Thymus (tissue), 11 donors: ENCODE results near the gene HM13. TPM values are rescaled to one million over a fixed set of nuclear protein-coding genes. Genes with fewer than 3 reads are reported as not detected.
"Not testable (repeated sequence)": the region's sequence is repeated elsewhere in the genome, so short reads cannot be mapped to it uniquely, and the experiment has no call there.

Source experiments
- DNase-seq, 9 donors: peaks; one replicate each; pipeline ENCODE4 v3.0.0-alpha.2; 2013; ENCODE audit warnings: low spot score in 9 of 9, low read depth in 6 of 9, missing footprints in 1 of 9
- H3K27ac ChIP-seq, 2 donors: one replicate each; pipeline ENCODE4 v1.5.1; 2013; ENCODE audit warnings: control low read depth in 1 of 2, low read depth in 1 of 2, low read length in 1 of 2, mild to moderate bottlenecking in 1 of 2, moderate library complexity in 1 of 2
- H3K27me3 ChIP-seq, 2 donors: one replicate each; pipeline ENCODE4 v1.5.1; 2013; ENCODE audit warnings: low read length in 1 of 2; ENCODE audit not compliant: control insufficient read depth in 2 of 2, insufficient read depth in 1 of 2
- H3K36me3 ChIP-seq, 2 donors: one replicate each; pipeline ENCODE4 v1.5.1; 2013; ENCODE audit warnings: low read length in 1 of 2, mild to moderate bottlenecking in 1 of 2, moderate library complexity in 1 of 2; ENCODE audit not compliant: control insufficient read depth in 2 of 2, insufficient read depth in 2 of 2
- H3K4me1 ChIP-seq, 2 donors: one replicate each; pipeline ENCODE4 v1.5.1; 2013; ENCODE audit warnings: low read length in 2 of 2; ENCODE audit not compliant: control insufficient read depth in 2 of 2, insufficient read depth in 2 of 2
- H3K4me3 ChIP-seq, 2 donors: one replicate each; pipeline ENCODE4 v1.5.1; 2013; ENCODE audit warnings: low read length in 2 of 2, control low read depth in 1 of 2, mild to moderate bottlenecking in 1 of 2
- H3K9me3 ChIP-seq, 2 donors: one replicate each; pipeline ENCODE4 v1.5.1; 2013; ENCODE audit warnings: low read length in 1 of 2, mild to moderate bottlenecking in 1 of 2; ENCODE audit not compliant: control insufficient read depth in 2 of 2, insufficient read depth in 1 of 2
- WGBS: extraction: QIAGEN DNeasy Blood & Tissue Kit; methylation state at CpG from one replicate; pipeline ENCODE4 v1.1.7; 2013; 5-methylcytosine and 5-hydroxymethylcytosine counted together
- polyA plus RNA-seq: library from polyadenylated mRNA; stranded (reverse); fragments of 200-250 nt; gene quantifications from one replicate; pipeline ENCODE4 v1.2.3, GENCODE V29; 2013
- total RNA-seq: library from RNA; stranded (reverse); fragments of 120-200 nt; gene quantifications from one replicate; pipeline ENCODE4 v1.2.4, GENCODE V29; 2013
- donor health status: healthy.

Gene HM13
- total and polyA plus RNA-seq, 2 donors = 23.9 to 87.5 TPM

DNA sequence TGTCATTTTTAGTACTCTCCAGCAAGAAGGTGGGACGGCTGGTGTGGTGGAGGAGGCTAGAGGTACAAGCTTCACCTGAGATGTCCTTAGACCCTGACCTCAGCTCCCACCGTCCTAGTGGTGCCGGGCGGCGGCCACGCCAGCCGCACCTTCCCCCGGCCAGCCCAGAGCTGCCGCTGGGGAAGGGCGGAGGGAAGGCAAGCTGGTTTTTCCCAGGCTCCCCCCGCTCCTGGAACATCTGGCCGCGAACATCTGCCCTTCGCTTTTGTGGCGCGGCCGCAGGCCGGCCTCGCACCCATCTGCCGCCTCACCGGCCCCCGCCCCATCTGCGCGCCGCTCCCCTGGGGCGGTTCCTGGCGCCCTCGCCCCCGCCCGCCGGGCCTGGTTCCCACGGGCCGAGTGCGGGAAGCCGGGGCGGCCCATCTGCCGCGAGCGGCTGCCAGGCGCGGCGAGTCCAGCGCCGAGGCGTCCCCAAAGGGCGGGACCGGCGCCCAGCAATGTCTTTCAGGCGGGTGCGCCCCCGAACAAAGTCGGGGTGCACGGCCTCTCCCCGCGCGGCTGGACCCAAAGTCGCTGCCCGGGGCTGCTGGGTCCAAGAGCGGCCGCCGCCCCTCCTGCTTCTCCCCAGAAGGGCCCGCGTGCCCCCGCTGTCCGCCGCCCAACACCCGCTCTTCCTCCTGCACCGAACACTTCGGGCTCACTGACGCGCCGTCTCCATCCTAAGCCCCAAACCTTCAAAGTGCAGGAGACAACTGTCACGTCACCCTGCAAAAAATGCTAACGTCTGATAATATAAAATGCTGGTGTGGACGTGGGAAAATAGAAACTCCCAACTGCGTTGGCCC, 73.5 kb downstream of the HM13 start:
- Histone ChIP-seq H3K27ac (no peak overlapping the region), H3K27me3 (peaks cover 0 to 18% of the 10 kb centered on the region in 2 donors), H3K9me3 (no peaks in the 10 kb centered on the region), H3K36me3 (no peaks in the 10 kb centered on the region), H3K4me1 (peaks cover 7 to 10% of the 10 kb centered on the region in 2 donors), H3K4me3 (peak overlapping the region; percentile 4 to 51)
- peak in 1 of 9 donors; percentile 43 for DNase-seq
- 3% methylated on average over 76 of the region's 76 CpGs for WGBS

DNA sequence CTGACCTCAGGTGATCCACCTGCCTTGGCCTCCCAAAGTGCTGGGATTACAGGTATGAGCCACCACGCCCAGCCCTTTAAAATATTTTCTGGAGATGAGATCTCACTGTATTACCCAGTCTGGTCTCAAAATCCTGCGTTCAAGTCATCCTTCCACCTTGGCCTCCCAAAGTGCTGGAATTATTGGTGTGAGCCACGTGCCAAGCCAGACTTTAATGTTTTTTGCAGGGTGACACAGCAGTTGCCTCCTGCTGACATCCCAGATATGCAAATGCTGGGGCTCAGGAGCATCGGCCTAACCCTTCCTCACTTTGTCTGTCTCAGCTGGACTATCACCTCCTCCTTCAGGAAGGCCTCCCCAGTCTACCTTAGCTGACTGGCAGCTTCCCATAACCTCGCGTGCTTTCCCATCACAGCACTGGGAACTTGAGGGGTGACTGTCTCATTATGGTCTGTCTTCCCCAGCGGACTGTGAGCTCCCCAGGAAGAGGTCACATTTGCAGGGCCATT, 76.5 kb downstream of the HM13 start:
- no peaks in the 10 kb centered on the region for H3K36me3 ChIP-seq
- no peak overlapping the region for H3K4me3 ChIP-seq
- H3K4me1 ChIP-seq = peaks cover 7 to 14% of the 10 kb centered on the region in 2 donors
- DNase-seq = no peak
- no peak overlapping the region for H3K27ac ChIP-seq
- no peaks in the 10 kb centered on the region for H3K9me3 ChIP-seq
- 96% methylated on average over 7 of the region's 7 CpGs for WGBS
- peaks cover 0 to 18% of the 10 kb centered on the region in 2 donors for H3K27me3 ChIP-seq

DNA sequence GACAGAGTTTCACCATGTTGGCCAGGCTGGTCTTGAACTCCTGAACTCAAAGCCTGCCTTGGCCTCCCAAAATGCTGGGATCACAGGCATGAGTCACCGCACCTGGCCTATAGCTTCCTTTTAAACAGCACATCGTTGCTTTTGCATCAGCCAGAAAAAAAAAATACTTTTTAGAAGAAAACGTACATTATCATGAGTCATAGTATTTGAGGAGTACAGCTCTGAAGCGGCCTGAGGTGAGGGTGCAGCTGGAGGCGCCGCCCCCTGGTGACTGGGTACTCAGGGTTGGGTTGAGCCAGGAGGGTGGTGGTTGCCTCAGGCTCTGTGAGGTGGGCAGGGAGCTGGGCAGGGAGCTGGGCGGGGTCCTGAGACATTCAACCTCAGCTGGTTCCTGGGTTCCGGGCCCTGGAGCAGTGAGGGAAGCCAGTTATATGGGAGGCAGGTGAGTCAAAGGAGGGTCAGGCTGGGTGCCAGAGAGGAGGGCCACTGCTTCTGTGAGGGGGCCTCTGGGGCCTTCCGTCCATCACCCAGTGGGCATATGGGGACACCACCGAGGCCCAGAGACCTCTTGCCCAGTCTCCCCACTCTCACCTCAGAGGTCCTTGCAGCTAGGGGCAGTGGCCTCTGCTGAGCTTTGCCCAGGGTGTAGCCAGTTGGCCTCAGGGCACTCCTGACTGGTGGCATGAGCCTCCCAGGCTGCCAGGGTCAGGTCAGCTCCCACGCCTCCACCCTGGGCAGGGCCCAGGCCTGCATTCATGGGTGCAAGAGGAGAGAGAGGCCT, 79.2 kb downstream of the HM13 start:
- 89% methylated on average over 11 of the region's 11 CpGs for WGBS
- DNase-seq = no peak
- Histone ChIP-seq H3K36me3 (no peaks in the 10 kb centered on the region), H3K27ac (no peak overlapping the region), H3K27me3 (peaks cover 0 to 4% of the 10 kb centered on the region in 2 donors), H3K4me3 (no peak overlapping the region), H3K4me1 (peaks cover 0 to 8% of the 10 kb centered on the region in 2 donors), H3K9me3 (no peaks in the 10 kb centered on the region)

DNA sequence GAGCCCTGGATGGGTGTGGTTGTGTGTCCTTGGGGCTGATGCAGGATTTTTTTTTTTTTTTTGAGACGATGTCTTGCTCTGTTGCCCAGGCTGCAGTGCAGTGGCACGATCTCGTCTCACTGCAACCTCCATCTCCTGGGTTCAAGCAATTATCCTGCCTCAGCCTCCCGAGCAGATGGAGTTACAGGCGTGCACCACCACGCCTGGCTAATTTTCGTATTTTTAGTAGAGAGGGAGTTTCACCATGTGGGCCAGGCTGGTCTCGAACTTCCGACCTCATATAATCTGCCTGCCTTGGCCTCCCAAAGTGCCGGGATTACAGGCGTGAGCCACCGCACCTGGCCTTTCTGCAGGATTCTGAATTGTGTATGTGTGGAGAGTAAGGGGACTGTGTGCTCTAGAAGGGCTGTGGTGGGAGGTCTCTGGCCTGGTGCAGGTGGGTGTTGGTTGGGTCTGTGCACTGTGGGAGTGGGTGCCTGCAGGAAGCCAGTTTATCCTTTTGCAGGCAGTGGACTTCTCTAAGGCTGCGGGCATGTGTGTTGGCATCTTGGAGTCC, 79.8 kb downstream of the HM13 start:
- WGBS = 97% methylated on average over 13 of the region's 13 CpGs
- H3K27ac ChIP-seq = no peak overlapping the region
- H3K9me3 ChIP-seq = no peaks in the 10 kb centered on the region
- H3K4me1 ChIP-seq = peaks cover 0 to 8% of the 10 kb centered on the region in 2 donors
- no peak overlapping the region for H3K4me3 ChIP-seq
- no peaks in the 10 kb centered on the region for H3K27me3 ChIP-seq
- no peaks in the 10 kb centered on the region for H3K36me3 ChIP-seq
- no peak for DNase-seq

DNA sequence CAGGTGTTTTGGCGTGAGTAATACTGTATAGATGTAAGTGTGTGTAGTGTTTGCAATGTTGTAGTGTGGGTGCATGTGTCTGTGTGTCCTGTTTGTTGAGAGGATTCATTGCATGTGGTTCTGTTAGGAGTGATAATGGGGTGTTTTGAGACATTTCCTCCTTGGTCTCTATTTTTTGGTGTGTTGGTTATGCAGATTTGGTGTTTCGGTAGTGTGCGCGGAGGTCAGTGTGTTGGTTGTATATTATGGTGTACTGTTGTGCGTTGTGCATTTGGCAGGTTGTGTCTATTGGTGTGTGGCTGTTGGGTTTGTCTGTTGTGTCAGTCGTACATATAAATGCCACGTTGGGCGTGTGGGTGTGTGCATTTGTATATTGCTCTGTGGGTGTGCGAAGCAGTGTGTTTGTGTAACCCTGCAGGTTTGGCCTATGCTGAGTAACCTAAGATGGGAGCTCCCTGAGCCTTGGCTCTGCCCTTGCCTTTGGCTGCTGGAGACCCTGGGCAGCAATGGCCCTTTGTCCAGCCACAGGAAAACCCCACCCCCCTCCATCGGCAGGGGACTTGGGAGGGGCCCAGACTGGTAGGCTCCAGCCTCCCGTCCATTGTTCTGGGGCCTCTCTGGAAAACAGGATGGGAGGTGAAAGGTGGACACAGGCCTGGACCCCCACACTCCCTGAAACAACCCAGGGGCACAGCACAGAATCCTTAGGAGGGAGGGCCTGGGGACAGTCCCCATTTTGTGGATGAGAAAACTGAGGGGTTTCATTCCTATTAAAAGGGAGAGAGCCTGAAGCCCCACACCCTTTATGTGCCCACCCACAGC, 80.5 kb downstream of the HM13 start:
- H3K9me3 ChIP-seq = no peaks in the 10 kb centered on the region
- H3K36me3 ChIP-seq = no peaks in the 10 kb centered on the region
- H3K27me3 ChIP-seq = no peaks in the 10 kb centered on the region
- no peak for DNase-seq
- peaks cover 0 to 8% of the 10 kb centered on the region in 2 donors for H3K4me1 ChIP-seq
- 98% methylated on average over 11 of the region's 11 CpGs for WGBS
- H3K4me3 ChIP-seq = no peak overlapping the region
- no peak overlapping the region for H3K27ac ChIP-seq

DNA sequence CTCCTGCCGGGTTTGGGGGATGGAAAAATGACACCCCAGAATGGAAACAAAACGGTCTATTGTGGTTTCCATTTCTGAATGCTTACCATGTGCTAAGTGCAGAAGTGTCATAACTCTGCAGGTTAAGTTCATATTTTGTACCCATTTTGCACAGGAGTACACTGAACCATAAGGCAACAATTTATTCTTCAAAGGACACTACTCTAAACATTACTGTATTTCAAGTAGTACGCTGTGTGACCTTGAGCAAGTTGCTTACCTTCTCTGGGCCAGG, 81.1 kb downstream of the HM13 start:
- no peaks in the 10 kb centered on the region for H3K36me3 ChIP-seq
- H3K4me1 ChIP-seq = peaks cover 0 to 8% of the 10 kb centered on the region in 2 donors
- no peaks in the 10 kb centered on the region for H3K27me3 ChIP-seq
- DNase-seq = no peak
- H3K9me3 ChIP-seq = no peaks in the 10 kb centered on the region
- WGBS = 88% methylated on average over 3 of the region's 3 CpGs
- H3K27ac ChIP-seq = no peak overlapping the region
- no peak overlapping the region for H3K4me3 ChIP-seq

DNA sequence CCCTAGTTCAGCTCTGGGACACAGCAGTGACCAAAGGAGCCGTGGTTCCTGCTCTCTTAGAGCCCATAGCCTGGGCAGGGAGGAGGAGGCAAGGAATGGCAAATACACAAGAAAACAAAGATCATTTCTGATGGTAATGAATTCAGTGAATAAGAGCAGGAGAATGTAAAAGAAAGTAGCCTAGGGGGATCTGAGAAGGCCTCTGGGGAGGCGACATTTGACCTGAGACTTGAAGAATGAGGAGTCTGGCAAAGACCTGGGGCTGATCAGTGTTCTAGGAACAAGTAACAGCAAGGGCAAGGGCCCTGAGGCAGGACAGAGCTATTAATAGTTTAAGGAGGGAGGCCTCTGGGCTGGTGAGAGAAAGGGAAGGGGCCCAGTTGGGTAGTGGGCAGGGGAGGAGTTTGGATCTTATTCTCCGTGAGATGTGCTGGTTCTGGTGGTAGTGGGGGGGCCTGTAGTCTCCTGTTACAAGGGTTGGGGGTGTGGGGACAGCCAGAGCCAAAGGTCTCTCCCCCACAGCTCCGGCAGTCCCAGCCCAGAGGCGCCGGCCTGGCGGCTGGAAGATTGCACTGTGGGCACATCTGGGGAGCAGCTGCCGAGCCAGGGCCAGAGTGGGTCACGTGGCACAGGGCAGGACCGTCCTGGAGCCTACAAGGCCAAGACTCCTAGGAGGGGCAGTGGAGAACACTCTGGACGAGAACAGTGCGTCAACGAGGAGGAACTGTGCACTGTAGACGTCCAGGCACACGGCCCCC, 81.6 kb downstream of the HM13 start:
- Histone ChIP-seq H3K27ac (no peak overlapping the region), H3K9me3 (no peaks in the 10 kb centered on the region), H3K4me1 (peaks cover 0 to 8% of the 10 kb centered on the region in 2 donors), H3K27me3 (no peaks in the 10 kb centered on the region), H3K36me3 (no peaks in the 10 kb centered on the region), H3K4me3 (no peak overlapping the region)
- WGBS = 94% methylated on average over 15 of the region's 15 CpGs
- no peak for DNase-seq

DNA sequence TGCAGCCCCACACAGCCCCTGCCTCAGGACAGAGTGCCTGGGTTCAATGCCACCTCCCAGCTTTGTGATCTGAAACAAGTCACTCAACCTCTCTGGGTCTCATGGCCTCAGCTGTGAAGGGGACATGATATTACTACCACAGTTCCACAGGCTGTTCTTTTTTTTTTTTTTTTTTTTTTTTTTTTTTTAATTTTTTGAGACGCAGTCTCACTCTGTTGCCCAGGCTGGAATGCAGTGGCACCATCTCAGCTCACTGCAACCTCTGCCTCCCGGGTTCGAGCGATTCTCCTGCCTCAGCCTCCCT, 82.1 kb downstream of the HM13 start:
- not testable (repeated sequence) for H3K27me3 ChIP-seq, H3K4me3 ChIP-seq, H3K9me3 ChIP-seq, H3K4me1 ChIP-seq, H3K27ac ChIP-seq, DNase-seq, H3K36me3 ChIP-seq
- 92% methylated on average over 4 of the region's 4 CpGs for WGBS
